Thymus (tissue), 11 donors: ENCODE measurements around the gene CSF1R. TPM values are rescaled to one million over a fixed set of nuclear protein-coding genes. Genes with fewer than 3 reads are reported as not detected.

Experiments
- DNase-seq, 9 donors: peaks; one replicate each; pipeline ENCODE4 v3.0.0-alpha.2; 2013; ENCODE audit warnings: low spot score in 9 of 9, low read depth in 6 of 9, missing footprints in 1 of 9
- H3K27ac ChIP-seq, 2 donors: one replicate each; pipeline ENCODE4 v1.5.1; 2013; ENCODE audit warnings: control low read depth in 1 of 2, low read depth in 1 of 2, low read length in 1 of 2, mild to moderate bottlenecking in 1 of 2, moderate library complexity in 1 of 2
- H3K27me3 ChIP-seq, 2 donors: one replicate each; pipeline ENCODE4 v1.5.1; 2013; ENCODE audit warnings: low read length in 1 of 2; ENCODE audit not compliant: control insufficient read depth in 2 of 2, insufficient read depth in 1 of 2
- H3K36me3 ChIP-seq, 2 donors: one replicate each; pipeline ENCODE4 v1.5.1; 2013; ENCODE audit warnings: low read length in 1 of 2, mild to moderate bottlenecking in 1 of 2, moderate library complexity in 1 of 2; ENCODE audit not compliant: control insufficient read depth in 2 of 2, insufficient read depth in 2 of 2
- H3K4me1 ChIP-seq, 2 donors: one replicate each; pipeline ENCODE4 v1.5.1; 2013; ENCODE audit warnings: low read length in 2 of 2; ENCODE audit not compliant: control insufficient read depth in 2 of 2, insufficient read depth in 2 of 2
- H3K4me3 ChIP-seq, 2 donors: one replicate each; pipeline ENCODE4 v1.5.1; 2013; ENCODE audit warnings: low read length in 2 of 2, control low read depth in 1 of 2, mild to moderate bottlenecking in 1 of 2
- H3K9me3 ChIP-seq, 2 donors: one replicate each; pipeline ENCODE4 v1.5.1; 2013; ENCODE audit warnings: low read length in 1 of 2, mild to moderate bottlenecking in 1 of 2; ENCODE audit not compliant: control insufficient read depth in 2 of 2, insufficient read depth in 1 of 2
- WGBS: extraction: QIAGEN DNeasy Blood & Tissue Kit; methylation state at CpG from one replicate; pipeline ENCODE4 v1.1.7; 2013; 5-methylcytosine and 5-hydroxymethylcytosine counted together
- polyA plus RNA-seq: library from polyadenylated mRNA; stranded (reverse); fragments of 200-250 nt; gene quantifications from one replicate; pipeline ENCODE4 v1.2.3, GENCODE V29; 2013
- total RNA-seq: library from RNA; stranded (reverse); fragments of 120-200 nt; gene quantifications from one replicate; pipeline ENCODE4 v1.2.4, GENCODE V29; 2013
- donor health status: healthy.

CSF1R gene
- total and polyA plus RNA-seq, 2 donors, result 7.3 to 7.6 TPM

DNA sequence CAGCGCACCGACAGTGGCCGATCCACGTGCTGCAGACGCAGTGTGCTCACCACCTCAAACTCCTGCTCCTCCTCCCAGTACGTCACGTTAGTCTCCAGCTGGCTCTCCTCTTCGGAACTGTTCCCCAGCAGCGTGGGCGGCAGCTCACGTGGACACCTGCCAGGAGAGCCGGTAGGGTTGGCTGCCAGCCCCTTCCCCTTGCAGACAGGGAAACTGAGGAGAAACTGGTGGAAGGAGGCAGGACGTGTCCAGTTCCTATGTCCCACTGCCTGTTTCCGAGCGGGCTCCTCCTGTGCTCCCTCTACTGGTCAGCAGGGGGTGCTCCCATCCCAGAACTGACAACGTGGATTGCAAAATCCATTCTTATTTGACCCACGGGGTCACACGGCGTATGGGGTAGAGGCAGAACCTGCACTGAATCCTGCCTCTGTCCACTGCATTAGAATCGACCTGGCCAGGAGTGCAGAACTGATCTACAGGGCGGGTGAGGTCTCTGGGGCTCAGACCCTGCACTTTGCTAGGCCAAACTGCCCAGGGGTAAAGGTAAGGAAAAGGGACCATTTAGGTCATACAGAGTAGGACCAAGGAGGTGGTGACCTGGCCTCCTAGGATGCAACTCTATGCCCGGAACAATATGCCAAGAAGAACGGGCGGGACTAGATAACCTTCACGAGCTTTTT, 43.6 kb upstream of the CSF1R start:
- DNase-seq, result peak in 3 of 9 donors; percentile 13 to 49 (median 37)
- Histone ChIP-seq H3K27ac (no peak overlapping the region), H3K9me3 (no peaks in the 10 kb centered on the region), H3K4me1 (no peaks in the 10 kb centered on the region), H3K4me3 (no peak overlapping the region), H3K36me3 (no peaks in the 10 kb centered on the region), H3K27me3 (no peaks in the 10 kb centered on the region)
- WGBS, result 63% methylated on average over 25 of the region's 25 CpGs

DNA sequence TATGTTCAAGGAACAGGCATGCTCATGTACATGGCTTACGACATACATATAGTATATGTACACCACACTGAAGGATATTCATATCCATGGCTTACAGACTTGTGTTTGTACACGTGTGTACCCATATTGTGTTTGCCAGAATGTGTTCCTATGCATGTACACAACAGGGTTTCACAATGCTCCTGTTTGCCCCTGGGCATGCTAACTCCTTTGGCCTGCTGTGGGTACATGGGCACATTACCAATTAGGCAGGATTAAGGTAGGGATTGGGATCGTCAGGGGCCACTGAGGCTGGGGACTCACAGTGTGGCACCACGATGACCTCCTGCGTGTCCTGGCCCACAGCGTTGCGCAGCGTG, 43.1 kb upstream of the CSF1R start:
- Histone ChIP-seq H3K36me3 (no peaks in the 10 kb centered on the region), H3K27me3 (no peaks in the 10 kb centered on the region), H3K4me3 (no peak overlapping the region), H3K9me3 (no peaks in the 10 kb centered on the region), H3K27ac (no peak overlapping the region), H3K4me1 (no peaks in the 10 kb centered on the region)
- no peak for DNase-seq
- WGBS, result 93% methylated on average over 8 of the region's 8 CpGs

DNA sequence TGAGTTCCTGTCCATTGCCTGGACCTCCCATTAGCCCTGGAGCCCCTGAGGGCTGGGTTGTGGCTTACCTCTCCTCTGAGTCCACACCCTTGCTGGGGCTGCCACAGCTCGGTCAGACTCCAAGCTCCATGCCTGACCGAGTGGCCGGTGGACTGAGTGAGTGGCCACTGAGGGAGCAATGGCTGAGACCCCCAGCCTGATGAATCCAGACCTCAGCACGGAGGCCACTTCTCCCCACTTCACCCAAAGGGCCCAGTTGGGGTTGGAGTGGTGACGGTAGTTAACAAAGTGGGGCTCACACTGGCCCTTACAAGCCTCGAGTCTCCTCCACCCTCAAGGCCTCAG, 40.5 kb upstream of the CSF1R start:
- Histone ChIP-seq H3K27me3 (no peaks in the 10 kb centered on the region), H3K36me3 (no peaks in the 10 kb centered on the region), H3K9me3 (no peaks in the 10 kb centered on the region), H3K4me3 (no peak overlapping the region), H3K4me1 (no peaks in the 10 kb centered on the region), H3K27ac (no peak overlapping the region)
- DNase-seq, result no peak
- 96% methylated on average over 6 of the region's 6 CpGs for WGBS

DNA sequence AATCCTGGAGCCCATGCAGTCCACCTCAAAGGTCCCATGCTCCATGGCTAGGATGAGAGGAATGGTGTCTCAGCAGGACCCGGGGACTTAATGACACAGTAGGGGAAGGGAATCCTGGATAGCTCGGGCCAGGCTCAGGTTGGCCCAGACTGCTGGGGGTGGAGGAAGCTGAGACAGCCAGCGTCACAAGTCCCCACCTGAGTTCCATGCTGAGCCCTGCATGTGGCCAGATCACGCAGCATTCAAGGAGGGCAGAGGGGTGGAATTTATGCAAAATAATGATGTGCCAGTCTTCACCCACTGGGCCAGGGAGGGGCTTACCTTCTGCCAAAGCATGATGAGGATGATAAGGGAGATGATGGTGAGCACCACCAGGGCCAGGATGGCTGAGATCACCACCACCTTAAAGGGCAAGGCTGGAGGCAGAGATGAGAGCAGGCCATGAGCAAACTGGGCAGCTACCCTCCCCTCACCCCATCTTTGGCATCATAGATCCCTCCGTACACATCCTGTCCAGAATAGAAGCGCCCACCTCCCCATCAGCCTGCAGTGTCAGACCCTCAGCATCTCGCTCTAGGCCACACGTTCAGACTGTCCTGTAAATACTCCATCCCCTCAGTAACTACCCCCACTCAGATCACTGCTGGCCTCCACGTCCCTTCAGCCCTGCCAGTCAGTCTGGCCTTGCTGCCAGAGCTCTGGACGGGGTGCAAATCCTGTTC, 40.0 kb upstream of the CSF1R start:
- Histone ChIP-seq H3K36me3 (no peaks in the 10 kb centered on the region), H3K27ac (no peak overlapping the region), H3K4me3 (no peak overlapping the region), H3K9me3 (no peaks in the 10 kb centered on the region), H3K27me3 (no peaks in the 10 kb centered on the region), H3K4me1 (no peaks in the 10 kb centered on the region)
- 91% methylated on average over 10 of the region's 10 CpGs for WGBS
- no peak for DNase-seq

DNA sequence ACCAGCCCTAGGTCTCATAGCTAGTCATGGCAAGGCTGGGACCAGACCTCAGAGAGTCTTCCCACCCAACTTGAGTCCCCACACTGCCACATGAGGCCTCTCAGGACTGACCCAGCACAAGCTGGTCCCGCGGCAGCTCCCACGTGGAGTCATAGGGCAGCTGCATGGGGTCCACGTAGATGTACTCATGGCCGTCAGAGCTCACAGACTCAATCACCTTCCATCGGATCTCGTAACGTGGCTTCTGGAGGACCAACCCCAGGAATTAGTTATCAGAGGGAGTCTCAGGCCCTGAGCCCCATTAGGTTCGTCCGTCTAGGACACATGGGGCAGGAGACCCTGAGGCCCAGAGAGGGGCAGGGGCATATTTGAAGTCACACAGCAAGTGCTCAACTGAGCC, 39.0 kb upstream of the CSF1R start:
- no peak overlapping the region for H3K27ac ChIP-seq
- WGBS, result 97% methylated on average over 10 of the region's 10 CpGs

DNA sequence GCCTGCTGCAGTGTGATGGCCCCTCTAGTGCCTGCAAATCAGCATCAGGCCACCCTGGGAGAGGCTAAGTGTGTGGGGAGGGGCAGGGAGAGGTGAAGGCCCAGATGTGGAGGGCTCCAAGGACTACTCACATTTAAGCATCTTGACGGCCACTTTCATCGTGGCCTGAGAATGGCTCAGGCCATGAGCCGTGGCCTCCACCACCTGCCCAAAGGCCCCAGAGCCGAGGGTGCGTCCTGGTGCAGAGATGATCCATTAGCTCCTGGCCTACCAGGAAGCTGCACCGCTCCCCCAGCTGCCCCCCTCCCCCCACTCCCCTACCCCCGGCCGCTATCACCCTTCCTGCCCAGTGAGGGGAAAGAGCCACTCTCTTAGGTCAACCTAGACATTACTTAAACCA, 38.2 kb upstream of the CSF1R start:
- 93% methylated on average over 8 of the region's 8 CpGs for WGBS
- H3K36me3 ChIP-seq, result no peaks in the 10 kb centered on the region

More for the DNA sequence above, 39.0 kb upstream of the CSF1R start:
- Histone ChIP-seq H3K27me3 (no peaks in the 10 kb centered on the region), H3K36me3 (no peaks in the 10 kb centered on the region), H3K4me3 (no peak overlapping the region), H3K9me3 (no peaks in the 10 kb centered on the region), H3K4me1 (no peaks in the 10 kb centered on the region)
- no peak for DNase-seq

DNA sequence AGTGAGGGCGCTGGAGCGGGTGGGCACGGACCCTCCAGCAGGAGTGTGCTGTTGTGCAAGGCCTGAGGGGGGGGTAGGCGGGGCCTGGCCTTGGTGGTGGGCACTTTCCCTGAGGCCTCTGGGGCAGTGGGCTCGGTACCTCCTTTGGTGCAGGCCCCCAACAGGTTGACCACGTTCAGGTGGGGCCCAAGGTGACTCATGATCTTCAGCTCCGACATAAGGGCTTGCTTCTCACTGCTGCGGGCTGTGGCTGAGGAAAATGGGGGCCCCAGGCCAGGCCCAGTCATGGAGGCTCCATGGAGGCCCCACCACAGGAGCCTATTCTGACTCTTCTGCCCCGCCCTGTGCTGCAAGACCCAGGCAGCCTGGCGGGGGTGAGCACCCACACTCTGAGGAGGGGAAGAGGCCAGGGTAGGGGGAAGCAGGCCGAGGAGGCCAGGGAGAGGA, 37.8 kb upstream of the CSF1R start:
- no peak for DNase-seq
- Histone ChIP-seq H3K9me3 (no peaks in the 10 kb centered on the region), H3K27me3 (no peaks in the 10 kb centered on the region), H3K27ac (no peak overlapping the region), H3K36me3 (no peaks in the 10 kb centered on the region), H3K4me1 (no peaks in the 10 kb centered on the region), H3K4me3 (no peak overlapping the region)
- 91% methylated on average over 11 of the region's 11 CpGs for WGBS

More for the DNA sequence above, 38.2 kb upstream of the CSF1R start:
- H3K27me3 ChIP-seq, result no peaks in the 10 kb centered on the region
- no peak overlapping the region for H3K4me3 ChIP-seq
- H3K9me3 ChIP-seq, result no peaks in the 10 kb centered on the region
- no peaks in the 10 kb centered on the region for H3K4me1 ChIP-seq
- H3K27ac ChIP-seq, result no peak overlapping the region
- DNase-seq, result no peak

DNA sequence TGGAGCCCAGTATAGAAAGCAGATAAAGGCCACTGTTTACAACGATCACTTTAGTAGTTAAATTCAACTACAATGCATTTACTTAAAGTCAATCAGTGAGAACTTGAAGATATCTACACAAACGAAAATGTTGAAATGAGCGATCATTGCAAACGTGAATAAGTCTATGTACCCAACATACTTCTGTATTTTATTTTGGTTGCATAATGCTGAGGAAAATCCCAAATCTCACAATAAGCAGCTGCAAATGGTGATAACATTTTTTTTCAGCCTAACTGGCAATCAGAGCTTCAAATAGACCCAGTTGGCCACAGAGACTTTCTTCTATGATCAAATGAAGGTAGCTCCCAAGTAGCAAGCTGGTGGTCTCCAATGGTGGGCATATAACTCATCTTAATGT, 37.2 kb upstream of the CSF1R start:
- 89% methylated on average over 4 of the region's 4 CpGs for WGBS
- Histone ChIP-seq H3K4me1 (no peaks in the 10 kb centered on the region), H3K27me3 (no peaks in the 10 kb centered on the region), H3K9me3 (no peaks in the 10 kb centered on the region), H3K27ac (no peak overlapping the region), H3K4me3 (no peak overlapping the region), H3K36me3 (no peaks in the 10 kb centered on the region)
- no peak for DNase-seq

DNA sequence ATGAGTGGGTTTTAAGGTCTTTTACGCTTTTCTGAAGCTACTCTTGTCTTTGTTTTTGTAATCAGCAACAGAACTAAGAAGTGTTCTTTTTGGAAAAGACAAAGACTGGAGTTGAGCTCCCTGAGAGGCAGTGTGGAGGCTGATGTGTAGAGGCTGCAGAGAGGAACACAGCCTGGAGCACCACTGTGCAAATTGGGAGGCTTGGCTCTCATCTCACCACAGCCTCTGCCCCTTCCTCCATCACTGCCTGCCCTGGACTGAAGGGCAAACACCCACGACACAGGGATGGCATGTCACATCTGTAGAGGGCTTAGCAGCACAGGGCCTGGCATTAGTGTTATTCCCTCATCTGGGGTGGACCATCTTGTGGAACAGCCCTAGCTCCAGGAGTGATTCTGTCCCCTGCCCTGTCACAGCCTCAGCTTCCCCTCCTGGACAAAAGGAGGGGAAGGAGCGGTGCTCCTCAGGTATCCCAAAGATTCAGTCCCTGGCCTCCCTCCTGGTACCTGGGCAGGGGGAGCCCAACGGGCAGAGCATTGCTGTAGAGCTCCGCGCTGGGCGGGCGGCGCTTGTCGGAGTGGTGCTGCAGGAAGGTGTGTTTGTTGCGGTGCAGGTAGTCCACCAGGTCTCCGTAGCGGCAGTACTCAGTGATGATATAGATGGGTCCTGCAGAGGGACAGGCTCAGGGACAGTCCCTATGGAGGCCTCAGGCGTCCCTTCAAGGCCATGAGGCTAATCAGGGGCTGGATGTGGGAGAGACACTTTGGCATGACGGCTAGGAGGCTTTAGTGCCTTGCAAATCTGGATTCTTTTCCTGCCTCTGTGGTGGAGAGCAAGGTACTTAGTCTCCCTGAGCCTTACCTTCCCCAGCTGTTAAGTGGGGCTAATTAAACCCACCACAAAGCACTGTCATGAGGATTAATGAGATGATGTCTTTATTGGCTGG, 36.5 kb upstream of the CSF1R start:
- Histone ChIP-seq H3K4me1 (no peaks in the 10 kb centered on the region), H3K36me3 (no peaks in the 10 kb centered on the region), H3K27ac (no peak overlapping the region), H3K27me3 (no peaks in the 10 kb centered on the region), H3K9me3 (no peaks in the 10 kb centered on the region), H3K4me3 (no peak overlapping the region)
- DNase-seq, result no peak
- 96% methylated on average over 15 of the region's 15 CpGs for WGBS
